Measurements from ENCODE around the gene TM9SF3.

Gene TM9SF3

DNA sequence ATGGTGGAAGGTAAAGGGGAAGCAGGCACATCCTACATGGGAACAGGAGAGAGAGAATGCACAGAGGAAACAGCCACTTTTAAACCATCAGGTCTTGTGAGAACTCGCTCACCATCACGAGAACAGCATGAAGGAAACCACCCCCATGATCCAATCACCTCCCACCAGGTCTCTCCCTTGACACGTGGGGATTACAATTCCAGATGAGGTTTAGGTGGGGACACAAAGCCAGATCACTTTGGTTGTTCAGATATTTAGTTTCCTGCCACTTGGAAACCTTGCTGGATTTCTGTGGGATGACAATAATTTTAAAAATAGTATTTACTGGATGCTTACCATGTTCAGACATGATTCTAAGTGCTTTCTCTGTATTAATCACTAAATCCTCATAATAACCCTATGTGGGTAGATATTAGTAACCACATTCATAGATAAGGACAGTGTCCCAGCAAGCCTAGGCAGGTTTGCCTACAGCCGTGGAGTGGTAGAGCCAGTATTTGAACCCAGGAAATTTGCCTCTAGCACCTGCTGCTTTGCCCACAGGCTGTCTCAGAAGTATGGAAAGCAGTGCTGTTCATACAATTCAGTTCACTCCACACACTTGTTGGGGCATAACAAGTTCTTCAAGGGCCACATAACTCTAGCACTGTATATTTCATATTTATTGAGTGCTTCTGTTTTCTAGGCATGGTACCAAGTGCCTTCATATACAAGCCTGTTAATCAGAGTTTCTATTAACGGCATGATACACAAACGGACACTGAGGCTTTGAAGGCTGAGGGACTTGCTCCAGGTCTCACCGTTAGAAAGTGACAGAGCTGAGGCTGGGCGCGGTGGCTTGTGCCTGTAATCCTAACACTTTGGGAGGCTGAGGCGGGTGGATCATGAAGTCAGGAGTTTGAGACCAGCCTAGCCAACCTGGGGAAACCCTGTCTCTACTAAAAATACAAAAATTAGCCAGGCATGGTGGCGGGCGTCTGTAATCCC lies 81.4 kb downstream of the TM9SF3 start:
- TF ChIP-seq CTCF (IDR thresholded peaks at IDR 0.05; ENCODE audit: low read depth, low read length, missing control alignments) = no peak
- no peak for DNase-seq (ENCODE audit: extremely low read depth, low read depth)
- no peak overlapping the region for H3K4me3 ChIP-seq (replicated peaks; ENCODE audit: low read depth, low read length)

DNA sequence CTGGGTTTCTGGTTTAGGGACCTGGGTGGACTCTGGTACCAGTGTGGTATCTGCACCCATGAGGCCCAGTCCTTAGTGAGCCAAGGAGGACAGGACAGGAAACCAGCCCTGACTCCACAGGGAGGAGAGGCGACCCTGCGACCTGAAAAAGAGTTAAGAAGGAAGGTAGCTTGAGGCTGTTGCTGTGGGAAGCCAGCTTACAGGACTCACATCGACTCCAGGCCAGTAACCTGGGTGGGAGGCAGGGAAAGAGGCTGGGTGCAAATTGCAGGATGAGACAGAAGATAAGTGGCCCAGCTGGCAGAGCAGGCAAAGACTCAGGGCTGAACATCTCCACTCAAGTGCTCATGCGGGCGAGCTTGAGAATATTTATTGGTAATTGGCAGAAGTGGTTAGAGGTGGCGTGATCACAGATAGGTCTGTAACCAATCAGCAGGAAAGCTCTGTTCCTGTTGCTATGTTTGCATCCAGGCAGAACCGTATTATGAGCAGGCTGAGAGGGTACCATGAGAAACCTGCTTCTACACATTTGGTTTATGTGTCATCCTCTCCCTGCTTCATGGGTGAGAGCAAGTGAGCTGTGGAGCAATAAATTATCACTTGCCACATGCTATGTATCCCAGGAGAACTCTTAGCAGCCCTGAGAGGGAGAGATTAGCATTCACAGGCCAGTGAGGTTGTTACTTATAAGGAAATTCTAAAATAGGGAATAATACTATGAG lies 84.1 kb downstream of the TM9SF3 start:
- no peak overlapping the region for H3K4me3 ChIP-seq (replicated peaks; ENCODE audit: low read depth, low read length)
- no peak for DNase-seq (ENCODE audit: extremely low read depth, low read depth)
- TF ChIP-seq CTCF (IDR thresholded peaks at IDR 0.05; ENCODE audit: low read depth, low read length, missing control alignments) = no peak

DNA sequence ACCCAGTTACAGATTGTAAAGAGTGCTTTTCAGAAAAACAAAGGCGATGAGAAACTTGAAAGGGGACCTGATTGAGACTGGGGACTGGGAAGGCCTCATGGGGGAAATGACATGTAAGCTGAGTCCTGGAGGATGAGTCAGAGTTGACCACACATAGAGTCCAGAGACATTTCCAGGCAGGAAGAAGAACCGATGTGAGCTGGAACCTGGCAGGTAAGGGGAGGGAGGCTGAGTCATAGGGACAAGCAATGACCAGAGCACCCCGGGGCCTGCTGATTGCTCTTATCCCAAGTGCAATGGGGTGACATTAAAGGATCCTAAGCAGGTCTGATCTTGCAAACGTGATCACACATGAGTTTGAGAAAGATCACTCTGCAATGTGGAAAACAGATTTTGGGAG lies 84.8 kb downstream of the TM9SF3 start:
- no peak for DNase-seq (ENCODE audit: extremely low read depth, low read depth)
- no peak for TF ChIP-seq CTCF (IDR thresholded peaks at IDR 0.05; ENCODE audit: low read depth, low read length, missing control alignments)
- no peak overlapping the region for H3K4me3 ChIP-seq (replicated peaks; ENCODE audit: low read depth, low read length)

GRCh38 chr10:96500519-96500918 lies 86.3 kb downstream of the TM9SF3 start:
- no peak for DNase-seq (ENCODE audit: extremely low read depth, low read depth)
- no peak overlapping the region for H3K4me3 ChIP-seq (replicated peaks; ENCODE audit: low read depth, low read length)
- TF ChIP-seq CTCF (IDR thresholded peaks at IDR 0.05; ENCODE audit: low read depth, low read length, missing control alignments) = no peak

DNA sequence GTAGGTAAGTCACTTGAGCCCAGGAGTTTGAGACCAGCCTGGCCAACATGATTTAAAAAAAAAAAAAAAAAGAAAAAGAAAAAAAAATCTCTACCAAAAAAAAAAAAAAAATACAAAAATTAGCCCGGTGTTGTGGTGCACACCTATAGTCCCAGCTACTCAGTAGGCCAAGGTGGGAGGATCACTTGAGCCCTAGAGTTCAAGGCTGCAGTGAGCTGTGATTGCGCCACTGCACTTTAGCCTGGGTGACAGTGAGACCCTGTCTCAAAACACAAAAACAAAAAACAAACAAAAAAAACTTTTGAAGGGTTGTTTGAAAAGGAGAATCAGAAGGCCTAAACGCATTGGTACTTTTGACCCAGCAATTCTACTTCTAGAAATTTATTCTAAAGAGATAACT lies 86.8 kb downstream of the TM9SF3 start:
- no peak for DNase-seq (ENCODE audit: extremely low read depth, low read depth)
- no peak for TF ChIP-seq CTCF (IDR thresholded peaks at IDR 0.05; ENCODE audit: low read depth, low read length, missing control alignments)
- H3K4me3 ChIP-seq (replicated peaks; ENCODE audit: low read depth, low read length) = no peak overlapping the region

GRCh38 chr10:96497391-96497790 lies 89.4 kb downstream of the TM9SF3 start:
- no peak for TF ChIP-seq CTCF (IDR thresholded peaks at IDR 0.05; ENCODE audit: low read depth, low read length, missing control alignments)
- H3K4me3 ChIP-seq (replicated peaks; ENCODE audit: low read depth, low read length) = no peak overlapping the region
- DNase-seq (ENCODE audit: extremely low read depth, low read depth) = no peak

All from HFF-Myc (cell line).